Measurements from ENCODE around the gene GABRR1. TPM values are rescaled to one million over a fixed set of nuclear protein-coding genes. Genes with fewer than 3 reads are reported as not detected.

Gene GABRR1
- total RNA-seq, 1 donor from 2014 or later, result not detected

- Histone ChIP-seq H3K9ac (ENCODE audit: low read length) (no peak overlapping the region), H3K27ac (ENCODE audit: low read depth, low read length) (no peak overlapping the region), H3K4me3 (ENCODE audit: insufficient read depth, low read depth, low read length) (no peak overlapping the region), H3K79me2 (ENCODE audit: insufficient read depth, low read length) (no peaks in the 10 kb centered on the region), H3K9me3 (ENCODE audit: insufficient read depth, low read depth, low read length) (no peaks in the 10 kb centered on the region), H3K27me3 (ENCODE audit: insufficient read depth, low read length) (no peaks in the 10 kb centered on the region), H3K4me2 (ENCODE audit: low read length) (no peak overlapping the region), H2AFZ (ENCODE audit: low read depth, low read length) (no peak overlapping the region), H4K20me1 (ENCODE audit: insufficient read depth, low read length) (no peaks in the 10 kb centered on the region), H3K4me1 (ENCODE audit: insufficient read depth, low read length) (no peaks in the 10 kb centered on the region), H3K36me3 (ENCODE audit: insufficient read depth, low read length) (no peaks in the 10 kb centered on the region)
- H3K27me3 Mint-ChIP-seq (ENCODE audit: low read depth, unreplicated experiment), result no peaks in the 10 kb centered on the region
- FAIRE-seq (no peak), DNase-seq (ENCODE audit: low read depth) (no peak)
- H3K36me3 Mint-ChIP-seq (ENCODE audit: low read depth, unreplicated experiment), result no peaks in the 10 kb centered on the region
- no peak overlapping the region for H3K4me3 Mint-ChIP-seq (ENCODE audit: unreplicated experiment)
- no peaks in the 10 kb centered on the region for H3K9me3 Mint-ChIP-seq (ENCODE audit: unreplicated experiment)
- H3K27ac Mint-ChIP-seq (ENCODE audit: unreplicated experiment), result no peak overlapping the region
- no peaks in the 10 kb centered on the region for H3K4me1 Mint-ChIP-seq (ENCODE audit: low read depth, unreplicated experiment)
- no peak for TF ChIP-seq EZH2 (IDR thresholded peaks at IDR 0.05; ENCODE audit: insufficient read depth, low read length)
- TF ChIP-seq CTCF (IDR thresholded peaks at IDR 0.05; ENCODE audit: insufficient read depth, low read depth, low read length), result no peak
Observed at GRCh38 chr6:89187504-89187903, 29.7 kb downstream of the GABRR1 start.

GRCh38 chr6:89186762-89187161, 30.4 kb downstream of the GABRR1 start:
- H3K4me2 ChIP-seq (ENCODE audit: low read length), result no peak overlapping the region
- H3K36me3 ChIP-seq (ENCODE audit: insufficient read depth, low read length), result no peaks in the 10 kb centered on the region
- no peak overlapping the region for H3K27ac ChIP-seq (ENCODE audit: low read depth, low read length)
- no peaks in the 10 kb centered on the region for H4K20me1 ChIP-seq (ENCODE audit: insufficient read depth, low read length)
- H3K4me1 Mint-ChIP-seq (ENCODE audit: low read depth, unreplicated experiment), result no peaks in the 10 kb centered on the region
- no peak for DNase-seq (ENCODE audit: low read depth)
- H3K4me1 ChIP-seq (ENCODE audit: insufficient read depth, low read length), result no peaks in the 10 kb centered on the region
- TF ChIP-seq CTCF (IDR thresholded peaks at IDR 0.05; ENCODE audit: insufficient read depth, low read depth, low read length), result no peak
- no peak for TF ChIP-seq EZH2 (IDR thresholded peaks at IDR 0.05; ENCODE audit: insufficient read depth, low read length)
- no peaks in the 10 kb centered on the region for H3K36me3 Mint-ChIP-seq (ENCODE audit: low read depth, unreplicated experiment)
- H3K27ac Mint-ChIP-seq (ENCODE audit: unreplicated experiment), result no peak overlapping the region
- H3K9me3 Mint-ChIP-seq (ENCODE audit: unreplicated experiment), result peaks cover 2% of the 10 kb centered on the region
- H3K27me3 ChIP-seq (ENCODE audit: insufficient read depth, low read length), result no peaks in the 10 kb centered on the region
- no peak overlapping the region for H3K4me3 Mint-ChIP-seq (ENCODE audit: unreplicated experiment)
- no peak overlapping the region for H2AFZ ChIP-seq (ENCODE audit: low read depth, low read length)
- no peaks in the 10 kb centered on the region for H3K9me3 ChIP-seq (ENCODE audit: insufficient read depth, low read depth, low read length)
- H3K9ac ChIP-seq (ENCODE audit: low read length), result no peak overlapping the region
- H3K27me3 Mint-ChIP-seq (ENCODE audit: low read depth, unreplicated experiment), result no peaks in the 10 kb centered on the region
- no peak for FAIRE-seq
- H3K79me2 ChIP-seq (ENCODE audit: insufficient read depth, low read length), result no peaks in the 10 kb centered on the region
- no peak overlapping the region for H3K4me3 ChIP-seq (ENCODE audit: insufficient read depth, low read depth, low read length)

GRCh38 chr6:89184344-89184743, 32.8 kb downstream of the GABRR1 start:
- no peak overlapping the region for H3K9ac ChIP-seq (ENCODE audit: low read length)
- Mint-ChIP-seq H3K4me1 (ENCODE audit: low read depth, unreplicated experiment) (no peaks in the 10 kb centered on the region), H3K27ac (ENCODE audit: unreplicated experiment) (no peak overlapping the region), H3K27me3 (ENCODE audit: low read depth, unreplicated experiment) (peaks cover 5% of the 10 kb centered on the region), H3K36me3 (ENCODE audit: low read depth, unreplicated experiment) (no peaks in the 10 kb centered on the region), H3K4me3 (ENCODE audit: unreplicated experiment) (no peak overlapping the region), H3K9me3 (ENCODE audit: unreplicated experiment) (peaks cover 4% of the 10 kb centered on the region)
- H3K27ac ChIP-seq (ENCODE audit: low read depth, low read length), result no peak overlapping the region
- DNase-seq (ENCODE audit: low read depth) (no peak), FAIRE-seq (no peak)
- no peaks in the 10 kb centered on the region for H4K20me1 ChIP-seq (ENCODE audit: insufficient read depth, low read length)
- no peak overlapping the region for H3K4me2 ChIP-seq (ENCODE audit: low read length)
- H3K79me2 ChIP-seq (ENCODE audit: insufficient read depth, low read length), result no peaks in the 10 kb centered on the region
- H3K27me3 ChIP-seq (ENCODE audit: insufficient read depth, low read length), result no peaks in the 10 kb centered on the region
- H3K36me3 ChIP-seq (ENCODE audit: insufficient read depth, low read length), result no peaks in the 10 kb centered on the region
- no peak overlapping the region for H2AFZ ChIP-seq (ENCODE audit: low read depth, low read length)
- no peaks in the 10 kb centered on the region for H3K9me3 ChIP-seq (ENCODE audit: insufficient read depth, low read depth, low read length)
- no peak overlapping the region for H3K4me3 ChIP-seq (ENCODE audit: insufficient read depth, low read depth, low read length)
- no peaks in the 10 kb centered on the region for H3K4me1 ChIP-seq (ENCODE audit: insufficient read depth, low read length)
- TF ChIP-seq EZH2 (IDR thresholded peaks at IDR 0.05; ENCODE audit: insufficient read depth, low read length) (no peak), CTCF (IDR thresholded peaks at IDR 0.05; ENCODE audit: insufficient read depth, low read depth, low read length) (no peak)

All from astrocyte (in vitro differentiated cells and primary cell).